Peyer's patch (tissue), 4 donors: ENCODE results near the gene UBE2E1. TPM values are rescaled to one million over a fixed set of nuclear protein-coding genes. Genes with fewer than 3 reads are reported as not detected.

Source experiments
- DNase-seq, 3 donors: peaks; one replicate each; pipeline ENCODE4 v3.0.0-alpha.2; 2017 to 2019
- H3K27ac ChIP-seq, 4 donors: fragments of 200-600 bp; sonication (generic); one replicate each; pipeline ENCODE4 v1.5.1; 2016 to 2019
- H3K27me3 ChIP-seq, 2 donors: fragments of 200-600 bp; sonication (generic); one replicate each; pipeline ENCODE4 v1.5.1; 2019
- H3K36me3 ChIP-seq, 3 donors: fragments of 200-600 bp; sonication (generic); one replicate each; pipeline ENCODE4 v1.5.1; 2016 to 2019
- H3K4me1 ChIP-seq, 4 donors: fragments of 200-600 bp; sonication (generic); one replicate each; pipeline ENCODE4 v1.5.1; 2016 to 2019
- H3K4me3 ChIP-seq, 4 donors: fragments of 200-600 bp; sonication (generic); 1 replicate in 3 of 4; 2 replicates in 1 of 4; pipeline ENCODE4 v1.5.1; 2016 to 2019; ENCODE audit warnings: mild to moderate bottlenecking in 1 of 4
- H3K9me3 ChIP-seq, 4 donors: fragments of 200-600 bp; sonication (generic); one replicate each; pipeline ENCODE4 v1.5.1; 2016 to 2019; ENCODE audit warnings: mild to moderate bottlenecking in 1 of 4
- POLR2A ChIP-seq, 2 donors: fragments of 450-650 bp; IDR thresholded peaks; one replicate each; pipeline ENCODE4 v1.5.1; 2017; ENCODE audit warnings: antibody characterized with exemption in 2 of 2, mild to moderate bottlenecking in 2 of 2, moderate library complexity in 2 of 2
- total RNA-seq, 4 donors: library from RNA; depleted of rRNA; stranded (reverse); fragments of >200 nt; gene quantifications; one replicate each; pipeline ENCODE4 v1.1.0, GENCODE V29; 2016
- TF ChIP-seq, protein P1 (sequence below), 6 experiments: fragments of 450-650 bp in 4 of 6; fragments of 200-600 bp in 2 of 6; sonication (generic) in 1 of 6; IDR thresholded peaks; one replicate each; pipeline ENCODE4 v1.5.1; 2017 to 2019; ENCODE audit warnings: antibody characterized with exemption in 6 of 6, mild to moderate bottlenecking in 3 of 6, moderate library complexity in 1 of 6

The UBE2E1 gene
- total RNA-seq, 4 donors from 2014 or later: 26.1 to 58.6 (median 43.0) TPM

GRCh38 chr3:23938688-23939087 is 132.9 kb downstream of the UBE2E1 start:
- Histone ChIP-seq H3K27ac (no peak overlapping the region), H3K36me3 (no peaks in the 10 kb centered on the region), H3K4me1 (no peaks in the 10 kb centered on the region), H3K4me3 (no peak overlapping the region), H3K9me3 (no peaks in the 10 kb centered on the region), H3K27me3 (no peaks in the 10 kb centered on the region)
- TF ChIP-seq, protein P1, sequence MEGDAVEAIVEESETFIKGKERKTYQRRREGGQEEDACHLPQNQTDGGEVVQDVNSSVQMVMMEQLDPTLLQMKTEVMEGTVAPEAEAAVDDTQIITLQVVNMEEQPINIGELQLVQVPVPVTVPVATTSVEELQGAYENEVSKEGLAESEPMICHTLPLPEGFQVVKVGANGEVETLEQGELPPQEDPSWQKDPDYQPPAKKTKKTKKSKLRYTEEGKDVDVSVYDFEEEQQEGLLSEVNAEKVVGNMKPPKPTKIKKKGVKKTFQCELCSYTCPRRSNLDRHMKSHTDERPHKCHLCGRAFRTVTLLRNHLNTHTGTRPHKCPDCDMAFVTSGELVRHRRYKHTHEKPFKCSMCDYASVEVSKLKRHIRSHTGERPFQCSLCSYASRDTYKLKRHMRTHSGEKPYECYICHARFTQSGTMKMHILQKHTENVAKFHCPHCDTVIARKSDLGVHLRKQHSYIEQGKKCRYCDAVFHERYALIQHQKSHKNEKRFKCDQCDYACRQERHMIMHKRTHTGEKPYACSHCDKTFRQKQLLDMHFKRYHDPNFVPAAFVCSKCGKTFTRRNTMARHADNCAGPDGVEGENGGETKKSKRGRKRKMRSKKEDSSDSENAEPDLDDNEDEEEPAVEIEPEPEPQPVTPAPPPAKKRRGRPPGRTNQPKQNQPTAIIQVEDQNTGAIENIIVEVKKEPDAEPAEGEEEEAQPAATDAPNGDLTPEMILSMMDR (IDR thresholded peaks at IDR 0.05): no peak
- TF ChIP-seq POLR2A (IDR thresholded peaks at IDR 0.05): no peak
- no peak for DNase-seq

- Histone ChIP-seq H3K27me3 (no peaks in the 10 kb centered on the region), H3K9me3 (no peaks in the 10 kb centered on the region), H3K27ac (no peak overlapping the region), H3K4me3 (no peak overlapping the region), H3K36me3 (no peaks in the 10 kb centered on the region), H3K4me1 (peaks cover 0 to 8% (median 0%) of the 10 kb centered on the region in 4 donors)
- TF ChIP-seq, protein P1 (IDR thresholded peaks at IDR 0.05): no peak
- TF ChIP-seq POLR2A (IDR thresholded peaks at IDR 0.05): no peak
- DNase-seq: no peak
Observed at GRCh38 chr3:23940775-23941174, 135.0 kb downstream of the UBE2E1 start.

Other genes starting within 250 kb of the UBE2E1 start
- 10 to 100 TPM in 1 of 4 donors, 1 to 10 TPM in 3; 4.2 to 11.6 (median 7.7) TPM for gene NKIRAS1, start 111.0 kb downstream of the UBE2E1 start, total RNA-seq
- gene RPL15, start 111.2 kb downstream of the UBE2E1 start, total RNA-seq: 1,000 to 10,000 TPM in 1 of 4 donors, 100 to 1,000 TPM in 3; 409 to 1,183 (median 647) TPM
- gene NR1D2, start 139.3 kb downstream of the UBE2E1 start, total RNA-seq: 10 to 100 TPM; 23.8 to 29.7 (median 25.1) TPM